Ishikawa (cell line): Measurements from ENCODE around the gene IFIT1B.

Source experiments
- CEBPB ChIP-seq: IDR thresholded peaks from 2 replicates; pipeline ENCODE4 v1.6.1; 2012
- CREB1 ChIP-seq: IDR thresholded peaks from 2 replicates; pipeline ENCODE4 v1.6.1; 2012; ENCODE audit warnings: low read depth
- EGR1 ChIP-seq: IDR thresholded peaks from 2 replicates; pipeline ENCODE4 v1.6.1; 2012
- EP300 ChIP-seq: IDR thresholded peaks from 2 replicates; pipeline ENCODE4 v1.6.1; 2012; ENCODE audit warnings: borderline replicate concordance
- FOXM1 ChIP-seq: IDR thresholded peaks from 2 replicates; pipeline ENCODE4 v1.6.1; 2012; ENCODE audit warnings: low read depth, borderline replicate concordance
- MAX ChIP-seq: IDR thresholded peaks from 2 replicates; pipeline ENCODE4 v1.6.1; 2012
- NFIC ChIP-seq: IDR thresholded peaks from 2 replicates; pipeline ENCODE4 v1.6.1; 2012
- RAD21 ChIP-seq: IDR thresholded peaks from 2 replicates; pipeline ENCODE4 v1.6.1; 2012; ENCODE audit warnings: low read depth
- REST ChIP-seq: IDR thresholded peaks from 2 replicates; pipeline ENCODE4 v1.6.1; 2012; ENCODE audit warnings: low read depth, mild to moderate bottlenecking
- TAF1 ChIP-seq: IDR thresholded peaks from 2 replicates; pipeline ENCODE4 v1.6.1; 2012; ENCODE audit warnings: low read depth, mild to moderate bottlenecking
- TCF12 ChIP-seq: IDR thresholded peaks from 2 replicates; pipeline ENCODE4 v1.6.1; 2012; ENCODE audit warnings: low read depth
- TEAD4 ChIP-seq: IDR thresholded peaks from 2 replicates; pipeline ENCODE4 v1.6.1; 2012
- USF1 ChIP-seq: IDR thresholded peaks from 2 replicates; pipeline ENCODE4 v1.6.1; 2012
- YY1 ChIP-seq: IDR thresholded peaks from 2 replicates; pipeline ENCODE4 v1.6.1; 2012; ENCODE audit warnings: low read depth
- ZBTB7A ChIP-seq: IDR thresholded peaks from 2 replicates; pipeline ENCODE4 v1.6.1; 2012; ENCODE audit warnings: low read depth

The IFIT1B gene

GRCh38 chr10:89335226-89335625 is 42.6 kb upstream of the IFIT1B start:
- TF ChIP-seq NFIC = no peak
- TF ChIP-seq RAD21 = no peak
- no peak for TF ChIP-seq FOXM1
- no peak for TF ChIP-seq TCF12
- no peak for TF ChIP-seq EGR1
- TF ChIP-seq MAX = no peak
- no peak for TF ChIP-seq TAF1
- TF ChIP-seq CEBPB = no peak
- TF ChIP-seq YY1 = no peak
- no peak for TF ChIP-seq TEAD4
- no peak for TF ChIP-seq ZBTB7A
- no peak for TF ChIP-seq USF1
- TF ChIP-seq CREB1 = no peak

- TF ChIP-seq EGR1 (no peak), MAX (no peak), USF1 (no peak), ZBTB7A (no peak), NFIC (no peak), REST (no peak), CEBPB (no peak), TEAD4 (no peak), FOXM1 (no peak), TCF12 (no peak), YY1 (no peak), EP300 (no peak), RAD21 (no peak), CREB1 (no peak), TAF1 (no peak)
Observed at GRCh38 chr10:89336241-89336640, 41.6 kb upstream of the IFIT1B start.

- TF ChIP-seq TAF1 (no peak), EP300 (no peak), ZBTB7A (no peak), TCF12 (no peak), MAX (no peak), FOXM1 (no peak), REST (no peak), TEAD4 (no peak), RAD21 (no peak), CREB1 (no peak), CEBPB (no peak), NFIC (no peak), USF1 (no peak)
Observed at GRCh38 chr10:89337484-89337883, 40.4 kb upstream of the IFIT1B start.

- no peak for TF ChIP-seq TEAD4
- TF ChIP-seq MAX = no peak
- no peak for TF ChIP-seq RAD21
- no peak for TF ChIP-seq NFIC
- no peak for TF ChIP-seq TAF1
- TF ChIP-seq TCF12 = no peak
- no peak for TF ChIP-seq USF1
- TF ChIP-seq ZBTB7A = no peak
- TF ChIP-seq FOXM1 = no peak
- no peak for TF ChIP-seq CREB1
- no peak for TF ChIP-seq EGR1
- TF ChIP-seq EP300 = no peak
- no peak for TF ChIP-seq REST
- TF ChIP-seq CEBPB = no peak
- TF ChIP-seq YY1 = no peak
Observed at GRCh38 chr10:89338713-89339112, 39.1 kb upstream of the IFIT1B start.
